K562 (cell line): ENCODE data around the gene HIVEP1. TPM values are rescaled to one million over a fixed set of nuclear protein-coding genes. Genes with fewer than 3 reads are reported as not detected.

Experiments
- DPF2 ChIP-seq: fragments of 450-650 bp; IDR thresholded peaks from 2 replicates; pipeline ENCODE4 v1.6.1; 2016
- E2F1 ChIP-seq: sonication (generic); formaldehyde crosslinking; IDR thresholded peaks from 2 replicates; pipeline ENCODE4 v1.8.1; 2023; ENCODE audit warnings: mild to moderate bottlenecking, missing genetic modification reagents, moderate library complexity
- ERF ChIP-seq: fragments of 450-650 bp; formaldehyde crosslinking; IDR thresholded peaks from 2 replicates; pipeline ENCODE4 v1.4.0; 2020; ENCODE audit warnings: mild to moderate bottlenecking, mixed read lengths
- HDAC1 ChIP-seq, 2 experiments: fragments of 450-650 bp; IDR thresholded peaks; 2 replicates each; pipeline ENCODE4 v1.6.1; 2016 to 2017; ENCODE audit warnings: inconsistent platforms in 1 of 2, mild to moderate bottlenecking in 1 of 2, moderate library complexity in 1 of 2
- MTA3 ChIP-seq: fragments of 450-650 bp; formaldehyde crosslinking; IDR thresholded peaks from 2 replicates; pipeline ENCODE4 v1.6.1; 2017; ENCODE audit warnings: mild to moderate bottlenecking, borderline replicate concordance
- MYC ChIP-seq, 2 experiments: fragments of 250-450 bp in 1 of 2; sonication (Bioruptor Pico) in 1 of 2; IDR thresholded peaks; 2 replicates each; pipeline versions ENCODE4 v1.5.1 to v1.6.1; 2012 to 2021; ENCODE audit warnings: low read depth in 2 of 2, borderline replicate concordance in 1 of 2, improper control_type of control experiment in 1 of 2, low read length in 1 of 2, mild to moderate bottlenecking in 1 of 2, moderate library complexity in 1 of 2
- NR2C2 ChIP-seq, 2 experiments: fragments of 200-800 bp in 1 of 2; sonication (Bioruptor generic) in 1 of 2; sonication (generic) in 1 of 2; formaldehyde crosslinking in 1 of 2; IDR thresholded peaks; 2 replicates each; pipeline versions ENCODE4 v1.6.1 to v1.8.0; 2016 to 2022; ENCODE audit warnings: mild to moderate bottlenecking in 1 of 2, missing compliant biosample characterization in 1 of 2, missing genetic modification characterization in 1 of 2, missing genetic modification reagents in 1 of 2
- PTBP1 ChIP-seq: fragments of 200-400 bp; formaldehyde crosslinking; IDR thresholded peaks from 2 replicates; pipeline ENCODE4 v1.6.1; 2017; ENCODE audit warnings: low read depth, low read length
- ZNF592 ChIP-seq: fragments of 450-650 bp; IDR thresholded peaks from 2 replicates; pipeline ENCODE4 v1.6.1; 2017; ENCODE audit warnings: antibody characterized with exemption, mild to moderate bottlenecking
- ZNF76 ChIP-seq: fragments of 250-450 bp; sonication (Bioruptor Pico); IDR thresholded peaks from 2 replicates; pipeline ENCODE4 v1.4.0; 2020; ENCODE audit warnings: mild to moderate bottlenecking, moderate library complexity, borderline replicate concordance
- ZSCAN29 ChIP-seq: fragments of 450-650 bp; IDR thresholded peaks from 2 replicates; pipeline ENCODE4 v1.6.1; 2017
- polyA plus RNA-seq, 8 experiments: library from polyadenylated mRNA; depleted of rRNA in 4 of 8; stranded (reverse) in 5 of 8; unstranded in 3 of 8; fragments of >200 nt; fragmentation: Nextera tagmentation in 2 of 8; fragmentation: Illumina TruSeq in 1 of 8; extraction: Ambion mirVana in 2 of 8; extraction: Trizol in 1 of 8; gene quantifications; 2 replicates each; pipeline versions ENCODE4 v1.2.1 to v1.2.3, GENCODE V29; 2011 to 2014; ENCODE audit warnings: inconsistent platforms in 1 of 8, missing spikeins in 1 of 8
- total RNA-seq, 7 experiments: library from RNA; depleted of rRNA in 6 of 7; stranded (reverse); fragments of >200 nt in 6 of 7; fragmentation: Illumina TruSeq in 2 of 7; extraction: Trizol in 2 of 7; gene quantifications; 2 replicates each; pipeline versions ENCODE4 v1.2.1 to v1.2.3, GENCODE V29; 2011 to 2021; ENCODE audit warnings: low replicate concordance in 1 of 7
- TF ChIP-seq, protein P1 (sequence below): fragments of 450-650 bp; IDR thresholded peaks from 2 replicates; pipeline ENCODE4 v1.6.1; 2016
- TF ChIP-seq, protein P2 (sequence below): fragments of 450-650 bp; IDR thresholded peaks from 2 replicates; pipeline ENCODE4 v1.6.1; 2016; ENCODE audit warnings: antibody characterized with exemption
- TF ChIP-seq, protein P3 (sequence below): fragments of 200-800 bp; sonication (Bioruptor generic); IDR thresholded peaks from 2 replicates; pipeline ENCODE4 v1.6.1; 2017; ENCODE audit warnings: missing genetic modification characterization, missing compliant biosample characterization

The HIVEP1 gene
- total and polyA plus RNA-seq, 9 of the 15 experiments (the other 6 are each of a cell fraction or from before 2014, with no cell fraction given): 6.0 to 33.3 (median 21.7) TPM

DNA sequence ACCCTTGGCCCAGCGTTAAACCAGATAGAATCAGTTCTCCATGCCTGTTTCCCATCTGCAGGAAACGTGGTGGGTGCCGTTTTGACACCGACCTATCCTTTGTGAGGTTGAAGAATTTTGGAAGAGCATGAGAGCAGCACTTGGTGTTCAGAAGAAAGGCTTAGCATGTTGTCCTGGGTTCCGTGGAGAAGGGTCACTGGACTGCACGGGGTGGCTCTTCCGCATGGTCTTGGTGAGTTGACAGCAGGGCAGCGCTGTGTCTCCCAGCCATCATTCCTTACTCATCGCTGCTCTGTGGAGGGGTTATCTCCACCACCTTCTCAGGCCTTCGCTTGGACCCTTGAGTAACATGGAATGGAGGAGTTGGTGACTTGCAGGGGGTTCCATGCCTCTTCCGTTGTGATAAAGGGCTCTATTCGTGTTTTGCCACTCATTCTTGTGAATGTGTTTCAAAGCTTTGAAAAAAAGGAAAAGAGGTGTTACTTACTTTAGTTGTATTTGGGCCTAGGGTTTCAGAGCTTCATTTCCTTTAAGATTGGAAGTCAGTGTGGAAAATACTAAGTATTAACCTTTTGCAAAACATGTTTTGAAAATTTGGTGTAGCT is 8.2 kb downstream of the HIVEP1 start (continued):
- TF ChIP-seq ZNF592 (peak; percentile 97), ZNF76 (CRISPR knock-in tag) (0 out of 2 replicates have a peak, but pooled peaks have one; percentile 72), ZSCAN29 (0 out of 2 replicates have a peak, but pooled peaks have one; percentile 6), ERF (CRISPR knock-in tag) (0 out of 2 replicates have a peak, but pooled peaks have one; percentile 5), DPF2 (peak; percentile 57), MTA3 (0 out of 2 replicates have a peak, but pooled peaks have one; percentile 35), NR2C2 (CRISPR knock-in tag; IDR thresholded peaks at IDR 0.05) (no peak), NR2C2 (tag; IDR thresholded peaks at IDR 0.05) (peak; percentile 48; the same call in 1 of the 2 replicates), E2F1 (CRISPR knock-in tag) (no peak), PTBP1 (no peak), MYC (IDR thresholded peaks at IDR 0.05; ENCODE audit: low read depth, low read length) (peak; percentile 14; the same call in 1 of the 2 replicates), MYC (CRISPR knock-in tag; IDR thresholded peaks at IDR 0.05; ENCODE audit: borderline replicate concordance, low read depth) (no peak), HDAC1 (IDR thresholded peaks at IDR 0.05) (peak in 1 of 2 experiments; percentile 74; a peak in 1 of 4 replicates)
- TF ChIP-seq, protein P1, sequence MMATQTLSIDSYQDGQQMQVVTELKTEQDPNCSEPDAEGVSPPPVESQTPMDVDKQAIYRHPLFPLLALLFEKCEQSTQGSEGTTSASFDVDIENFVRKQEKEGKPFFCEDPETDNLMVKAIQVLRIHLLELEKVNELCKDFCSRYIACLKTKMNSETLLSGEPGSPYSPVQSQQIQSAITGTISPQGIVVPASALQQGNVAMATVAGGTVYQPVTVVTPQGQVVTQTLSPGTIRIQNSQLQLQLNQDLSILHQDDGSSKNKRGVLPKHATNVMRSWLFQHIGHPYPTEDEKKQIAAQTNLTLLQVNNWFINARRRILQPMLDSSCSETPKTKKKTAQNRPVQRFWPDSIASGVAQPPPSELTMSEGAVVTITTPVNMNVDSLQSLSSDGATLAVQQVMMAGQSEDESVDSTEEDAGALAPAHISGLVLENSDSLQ: peak; percentile 33; the same call in 1 of the 2 replicates
- TF ChIP-seq, protein P2, sequence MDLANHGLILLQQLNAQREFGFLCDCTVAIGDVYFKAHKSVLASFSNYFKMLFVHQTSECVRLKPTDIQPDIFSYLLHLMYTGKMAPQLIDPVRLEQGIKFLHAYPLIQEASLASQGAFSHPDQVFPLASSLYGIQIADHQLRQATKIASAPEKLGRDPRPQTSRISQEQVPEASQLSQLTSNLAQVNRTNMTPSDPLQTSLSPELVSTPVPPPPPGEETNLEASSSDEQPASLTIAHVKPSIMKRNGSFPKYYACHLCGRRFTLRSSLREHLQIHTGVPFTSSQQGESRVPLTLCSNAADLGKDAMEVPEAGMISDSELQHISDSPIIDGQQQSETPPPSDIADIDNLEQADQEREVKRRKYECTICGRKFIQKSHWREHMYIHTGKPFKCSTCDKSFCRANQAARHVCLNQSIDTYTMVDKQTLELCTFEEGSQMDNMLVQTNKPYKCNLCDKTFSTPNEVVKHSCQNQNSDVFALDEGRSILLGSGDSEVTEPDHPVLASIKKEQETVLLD: 0 out of 2 replicates have a peak, but pooled peaks have one; percentile 24
- TF ChIP-seq, protein P3, sequence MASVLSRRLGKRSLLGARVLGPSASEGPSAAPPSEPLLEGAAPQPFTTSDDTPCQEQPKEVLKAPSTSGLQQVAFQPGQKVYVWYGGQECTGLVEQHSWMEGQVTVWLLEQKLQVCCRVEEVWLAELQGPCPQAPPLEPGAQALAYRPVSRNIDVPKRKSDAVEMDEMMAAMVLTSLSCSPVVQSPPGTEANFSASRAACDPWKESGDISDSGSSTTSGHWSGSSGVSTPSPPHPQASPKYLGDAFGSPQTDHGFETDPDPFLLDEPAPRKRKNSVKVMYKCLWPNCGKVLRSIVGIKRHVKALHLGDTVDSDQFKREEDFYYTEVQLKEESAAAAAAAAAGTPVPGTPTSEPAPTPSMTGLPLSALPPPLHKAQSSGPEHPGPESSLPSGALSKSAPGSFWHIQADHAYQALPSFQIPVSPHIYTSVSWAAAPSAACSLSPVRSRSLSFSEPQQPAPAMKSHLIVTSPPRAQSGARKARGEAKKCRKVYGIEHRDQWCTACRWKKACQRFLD (CRISPR knock-in tag): peak; percentile 39; the same call in 1 of the 2 replicates
